K562 (cell line): ENCODE measurements around the gene CIAO3.

Experiments
- ADNP ChIP-seq: fragments of 200-800 bp; sonication (Bioruptor generic); IDR thresholded peaks from 2 replicates; pipeline ENCODE4 v1.6.1; 2016; ENCODE audit warnings: missing genetic modification characterization, missing compliant biosample characterization
- ASH1L ChIP-seq: fragments of 450-650 bp; IDR thresholded peaks from 2 replicates; pipeline ENCODE4 v1.6.1; 2018; ENCODE audit warnings: borderline replicate concordance, mild to moderate bottlenecking, low read depth; ENCODE audit not compliant: partially characterized antibody
- BRF1 ChIP-seq: IDR thresholded peaks from 3 replicates; pipeline ENCODE4 v1.6.1; 2011; ENCODE audit warnings: borderline replicate concordance, mild to moderate bottlenecking; ENCODE audit not compliant: insufficient read length; ENCODE audit errors: extremely low read depth
- CCAR2 ChIP-seq: fragments of 200-400 bp; formaldehyde crosslinking; IDR thresholded peaks from 2 replicates; pipeline ENCODE4 v1.6.1; 2017; ENCODE audit warnings: mild to moderate bottlenecking, low read depth, low read length
- FOXA1 ChIP-seq: fragments of 450-650 bp; IDR thresholded peaks from 2 replicates; pipeline ENCODE4 v1.6.1; 2016; ENCODE audit warnings: mild to moderate bottlenecking, borderline replicate concordance
- GABPB1 ChIP-seq: sonication (generic); formaldehyde crosslinking; IDR thresholded peaks from 2 replicates; pipeline ENCODE4 v1.8.0; 2022; ENCODE audit warnings: mild to moderate bottlenecking, missing genetic modification reagents
- HMG20A ChIP-seq: fragments of 450-650 bp; formaldehyde crosslinking; conservative IDR thresholded peaks from 2 replicates; pipeline ENCODE4 v1.4.0; 2020; ENCODE audit warnings: mild to moderate bottlenecking, mixed read lengths
- NFIC ChIP-seq: fragments of 450-650 bp; IDR thresholded peaks from 2 replicates; pipeline ENCODE4 v1.6.1; 2017; ENCODE audit warnings: mild to moderate bottlenecking, inconsistent platforms
- RB1 ChIP-seq: fragments of 450-650 bp; IDR thresholded peaks from 2 replicates; pipeline ENCODE4 v1.6.1; 2017; ENCODE audit warnings: low read depth, mild to moderate bottlenecking
- SUPT5H ChIP-seq: fragments of 450-650 bp; IDR thresholded peaks from 2 replicates; pipeline ENCODE4 v1.6.1; 2016
- TF ChIP-seq, protein P1 (sequence below), 3 experiments: IDR thresholded peaks in 2 of 3; conservative IDR thresholded peaks in 1 of 3; 2 replicates each; pipeline ENCODE4 v1.5.1; 2011 to 2012; ENCODE audit warnings: low read length in 3 of 3, mild to moderate bottlenecking in 3 of 3, control low read depth in 2 of 3, improper control_type of control experiment in 1 of 3, inconsistent platforms in 1 of 3, low read depth in 1 of 3, mixed read lengths in 1 of 3, moderate library complexity in 1 of 3; ENCODE audit not compliant: insufficient read depth in 2 of 3

DNA sequence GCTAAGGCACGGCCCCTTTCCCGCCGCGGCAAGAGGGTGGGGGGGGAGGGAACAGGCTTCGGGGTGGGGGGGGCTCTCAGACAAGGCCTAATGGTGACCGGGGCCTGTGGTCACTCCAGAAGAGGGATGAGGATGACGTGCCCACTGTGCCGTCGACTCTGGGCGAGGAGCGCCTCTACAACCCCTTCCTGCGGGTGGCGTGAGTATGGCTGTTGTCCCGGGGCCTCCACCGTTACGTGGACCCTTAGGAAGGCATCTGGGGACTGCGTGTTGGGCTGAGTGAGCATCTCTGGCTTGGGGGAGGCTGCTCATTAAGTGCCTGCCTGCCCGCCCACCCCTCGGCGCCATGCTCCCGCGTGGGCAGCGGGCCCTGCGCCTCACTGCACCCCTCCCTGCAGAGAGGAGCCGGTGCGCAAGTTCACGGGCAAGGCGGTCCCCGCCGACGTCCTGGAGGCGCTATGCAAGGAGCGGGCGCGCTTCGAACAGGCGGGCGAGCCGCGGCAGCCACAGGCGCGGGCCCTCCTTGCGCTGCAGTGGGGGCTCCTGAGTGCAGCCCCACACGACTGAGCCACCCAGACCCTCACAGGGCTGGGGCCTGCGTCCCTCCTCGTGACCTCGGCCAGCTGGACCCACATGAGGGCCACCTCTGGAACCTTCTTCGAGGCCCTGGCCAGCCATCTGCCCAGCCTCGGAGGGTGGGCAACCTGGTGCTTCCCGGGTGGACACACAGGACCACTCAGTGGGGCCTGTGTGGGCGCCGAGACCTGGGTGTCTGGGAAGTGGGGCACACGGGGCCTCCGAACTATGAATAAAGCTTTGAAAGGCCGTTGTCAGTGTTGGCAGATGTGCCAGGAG is 11.7 kb downstream of the CIAO3 start:
- TF ChIP-seq, protein P1, sequence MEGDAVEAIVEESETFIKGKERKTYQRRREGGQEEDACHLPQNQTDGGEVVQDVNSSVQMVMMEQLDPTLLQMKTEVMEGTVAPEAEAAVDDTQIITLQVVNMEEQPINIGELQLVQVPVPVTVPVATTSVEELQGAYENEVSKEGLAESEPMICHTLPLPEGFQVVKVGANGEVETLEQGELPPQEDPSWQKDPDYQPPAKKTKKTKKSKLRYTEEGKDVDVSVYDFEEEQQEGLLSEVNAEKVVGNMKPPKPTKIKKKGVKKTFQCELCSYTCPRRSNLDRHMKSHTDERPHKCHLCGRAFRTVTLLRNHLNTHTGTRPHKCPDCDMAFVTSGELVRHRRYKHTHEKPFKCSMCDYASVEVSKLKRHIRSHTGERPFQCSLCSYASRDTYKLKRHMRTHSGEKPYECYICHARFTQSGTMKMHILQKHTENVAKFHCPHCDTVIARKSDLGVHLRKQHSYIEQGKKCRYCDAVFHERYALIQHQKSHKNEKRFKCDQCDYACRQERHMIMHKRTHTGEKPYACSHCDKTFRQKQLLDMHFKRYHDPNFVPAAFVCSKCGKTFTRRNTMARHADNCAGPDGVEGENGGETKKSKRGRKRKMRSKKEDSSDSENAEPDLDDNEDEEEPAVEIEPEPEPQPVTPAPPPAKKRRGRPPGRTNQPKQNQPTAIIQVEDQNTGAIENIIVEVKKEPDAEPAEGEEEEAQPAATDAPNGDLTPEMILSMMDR (IDR thresholded peaks at IDR 0.05 in 2 of 3, conservative IDR thresholded peaks at IDR 0.05 in 1 of 3; ENCODE audit: insufficient read depth in 2 of 3, low read depth in 1 of 3, low read length in 3 of 3): no peak
- no peak for TF ChIP-seq NFIC
- no peak for TF ChIP-seq ADNP
- no peak for TF ChIP-seq BRF1
- TF ChIP-seq CCAR2: no peak
- no peak for TF ChIP-seq HMG20A
- no peak for TF ChIP-seq ASH1L
- TF ChIP-seq RB1: no peak
- no peak for TF ChIP-seq FOXA1
- no peak for TF ChIP-seq GABPB1 (CRISPR knock-in tag)
- no peak; the same call in 1 of the 2 replicates for TF ChIP-seq SUPT5H
